GM12878 (cell line): ENCODE data around the gene HS6ST3. TPM values are rescaled to one million over a fixed set of nuclear protein-coding genes. Genes with fewer than 3 reads are reported as not detected.

Experiments
- ATAC-seq: fragments of 200-7000 bp; cut with Tn5 transposase; 3 replicates; pipeline ENCODE4 v1.9.1; 2020; ENCODE audit warnings: mild to moderate bottlenecking, moderate library complexity
- BruUV-seq: library from RNA; stranded (reverse); fragments of 400-500 nt; replicated peaks from 2 replicates; lab custom pipeline; 2021; lab: Mats Ljungman, UMichigan
- CTCF ChIA-PET: fragments of 300-600 bp; sonication (Branson Sonifier 250); formaldehyde crosslinking; extraction: SDS; loops from one replicate; lab custom pipeline; 2021; ENCODE audit warnings: inconsistent platforms; lab: Yijun Ruan, JAX
- POLR2A ChIA-PET: fragments of 350-600 bp; formaldehyde crosslinking; extraction: SDS; loops from one replicate; lab custom pipeline; 2021; ENCODE audit warnings: inconsistent platforms; lab: Charles Lee
- RAD21 ChIA-PET: fragments of 300-600 bp; sonication (Branson Sonifier 250); formaldehyde crosslinking; loops from one replicate; lab custom pipeline; 2023; ENCODE audit warnings: antibody characterized with exemption; ENCODE audit not compliant: unreplicated experiment; lab: Charles Lee
- SMC1A ChIA-PET: fragments of 300-600 bp; sonication (Branson Sonifier 250); formaldehyde crosslinking; loops from one replicate; lab custom pipeline; 2023; ENCODE audit not compliant: unreplicated experiment, uncharacterized antibody; lab: Charles Lee
- DNase-seq: peaks from one replicate; pipeline ENCODE4 v3.0.0-alpha.2; 2011; ENCODE audit warnings: low read depth, low spot score
- FAIRE-seq: peaks from 3 replicates; lab custom pipeline; 2011; peaks lifted over from hg19 to GRCh38; lab: Jason Lieb, UNC
- H2AFZ ChIP-seq: 2 replicates; pipeline ENCODE4 v1.6.0; 2011; ENCODE audit warnings: low read depth, low read length, control low read depth; ENCODE audit not compliant: control insufficient read depth
- H3K27ac ChIP-seq: 2 replicates; pipeline ENCODE4 v1.5.1; 2011; ENCODE audit warnings: control low read depth; ENCODE audit not compliant: control insufficient read depth, insufficient read depth
- H3K27me3 ChIP-seq, 2 experiments: replicated peaks in 1 of 2; 2 replicates each; pipeline versions ENCODE4 v1.6.0 to v1.6.1; 2011; ENCODE audit warnings: low read length in 1 of 2; ENCODE audit not compliant: control insufficient read depth in 2 of 2, insufficient read depth in 2 of 2
- H3K36me3 ChIP-seq, 2 experiments: 2 replicates each; pipeline ENCODE4 v1.5.1; 2011; ENCODE audit warnings: low read length in 1 of 2; ENCODE audit not compliant: control insufficient read depth in 2 of 2, insufficient read depth in 2 of 2
- H3K4me1 ChIP-seq: 2 replicates; pipeline ENCODE4 v1.6.1; 2011; ENCODE audit warnings: mild to moderate bottlenecking, low read length, moderate library complexity, mixed read lengths; ENCODE audit not compliant: control insufficient read depth, insufficient read depth
- H3K4me2 ChIP-seq: 2 replicates; pipeline ENCODE4 v1.6.0; 2011; ENCODE audit warnings: control low read depth; ENCODE audit not compliant: control insufficient read depth, insufficient read depth
- H3K4me3 ChIP-seq: fragments of 200-600 bp; sonication (generic); 2 replicates; pipeline ENCODE4 v1.5.1; 2016
- H3K79me2 ChIP-seq: 2 replicates; pipeline ENCODE4 v1.6.0; 2011; ENCODE audit warnings: low read length; ENCODE audit not compliant: control insufficient read depth, insufficient read depth
- H3K9ac ChIP-seq: 2 replicates; pipeline ENCODE4 v1.8.0; 2011; ENCODE audit warnings: low read length, control low read depth, mixed read lengths; ENCODE audit not compliant: control insufficient read depth, insufficient read depth
- H3K9me3 ChIP-seq: replicated peaks from 3 replicates; pipeline ENCODE4 v1.5.1; 2011; ENCODE audit warnings: mild to moderate bottlenecking, low read length; ENCODE audit not compliant: control insufficient read depth, insufficient read depth
- H4K20me1 ChIP-seq: 2 replicates; pipeline ENCODE4 v1.6.0; 2011; ENCODE audit not compliant: control insufficient read depth, insufficient read depth
- BCLAF1 ChIP-seq: fragments of 450-650 bp; IDR thresholded peaks from 2 replicates; pipeline ENCODE4 v1.6.1; 2017; ENCODE audit warnings: antibody characterized with exemption, mild to moderate bottlenecking, moderate library complexity
- BHLHE40 ChIP-seq, 2 experiments: fragments of 450-650 bp in 1 of 2; IDR thresholded peaks; 2 replicates each; pipeline ENCODE4 v1.6.1; 2011 to 2017; ENCODE audit warnings: low read depth in 2 of 2, borderline replicate concordance in 1 of 2, improper control_type of control experiment in 1 of 2, low read length in 1 of 2, mild to moderate bottlenecking in 1 of 2
- KAT2A ChIP-seq: conservative IDR thresholded peaks from 2 replicates; pipeline ENCODE4 v1.6.1; 2011; ENCODE audit warnings: low read depth, low read length; ENCODE audit not compliant: control insufficient read depth
- MEF2A ChIP-seq: IDR thresholded peaks from 2 replicates; pipeline ENCODE4 v1.6.1; 2011; ENCODE audit warnings: low read depth, mild to moderate bottlenecking, low read length, moderate library complexity; ENCODE audit not compliant: insufficient read depth
- NFYB ChIP-seq: IDR thresholded peaks from 2 replicates; pipeline ENCODE4 v1.6.1; 2011; ENCODE audit warnings: low read depth, mild to moderate bottlenecking, low read length, improper control_type of control experiment, moderate library complexity; ENCODE audit not compliant: insufficient read depth
- NKRF ChIP-seq: fragments of 450-650 bp; conservative IDR thresholded peaks from 2 replicates; pipeline ENCODE4 v1.6.1; 2017; ENCODE audit warnings: mild to moderate bottlenecking, moderate library complexity
- RFX5 ChIP-seq: IDR thresholded peaks from 2 replicates; pipeline ENCODE4 v1.6.1; 2011; ENCODE audit warnings: low read depth, low read length, improper control_type of control experiment
- SPI1 ChIP-seq: IDR thresholded peaks from 2 replicates; pipeline ENCODE4 v1.6.1; 2011; ENCODE audit warnings: low read depth, mild to moderate bottlenecking, low read length, moderate library complexity, borderline replicate concordance; ENCODE audit not compliant: insufficient read depth
- WGBS: methylation state at CpG from one replicate; pipeline ENCODE4 v1.1.6; 2016; ENCODE audit warnings: low lambda C conversion rate; ENCODE audit not compliant: insufficient replicate concordance, insufficient coverage; ENCODE audit errors: missing lambda C conversion rate; 5-methylcytosine and 5-hydroxymethylcytosine counted together
- in situ Hi-C: fragments of 300-500 bp; cut with MboI; formaldehyde crosslinking; loops from 9 replicates; pipeline ENCODE4 v1.14.3; 2018; ENCODE audit warnings: mixed read lengths
- intact Hi-C: fragments of 100-400 bp; cut with micrococcal nuclease; formaldehyde crosslinking; loops from one replicate; pipeline ENCODE4 v1.14.2; 2022; ENCODE audit not compliant: unreplicated experiment
- polyA plus RNA-seq, 11 experiments: library from polyadenylated mRNA; depleted of rRNA in 4 of 11; unstranded in 6 of 11; stranded (reverse) in 5 of 11; fragments of >200 nt; fragmentation: Nextera tagmentation in 4 of 11; fragmentation: Illumina TruSeq in 1 of 11; extraction: Ambion mirVana in 4 of 11; extraction: Trizol in 1 of 11; gene quantifications; 1 replicate in 1 of 11; 2 replicates in 10 of 11; pipeline versions ENCODE4 v1.2.1 to v1.2.3, GENCODE V29; 2011 to 2016; ENCODE audit warnings: inconsistent platforms in 2 of 11, missing spikeins in 2 of 11, low read depth in 1 of 11
- total RNA-seq, 4 experiments: library from RNA; depleted of rRNA in 3 of 4; stranded (reverse); fragments of >200 nt in 3 of 4; fragmentation: Illumina TruSeq in 1 of 4; extraction: Trizol in 1 of 4; gene quantifications; 2 replicates each; pipeline versions ENCODE4 v1.2.1 to v1.2.3, GENCODE V29; 2013 to 2021

The HS6ST3 gene
- total and polyA plus RNA-seq, 10 of the 15 experiments (the other 5 are each of a cell fraction or from before 2014, with no cell fraction given) = under 0.01 to 2.9 TPM; not detected in 8

- BruUV-seq = no TSS peak
- POLR2A ChIA-PET = no interaction called here
- Histone ChIP-seq H2AFZ (no peak overlapping the region), H3K4me3 (no peak overlapping the region), H3K27ac (no peak overlapping the region), H3K4me1 (no peaks in the 10 kb centered on the region), H3K4me2 (no peak overlapping the region), H4K20me1 (no peaks in the 10 kb centered on the region), H3K27me3 (no peaks in the 10 kb centered on the region), H3K79me2 (no peaks in the 10 kb centered on the region), H3K9ac (no peak overlapping the region), H3K9me3 (no peaks in the 10 kb centered on the region), H3K36me3 (no peaks in the 10 kb centered on the region)
- SMC1A ChIA-PET = no interaction called here
- no peak for DNase-seq
- CTCF ChIA-PET = no interaction called here
- in situ Hi-C loops (no loop called here), intact Hi-C loops (no loop called here)
- RAD21 ChIA-PET = no interaction called here
- no peak for TF ChIP-seq NKRF
- no peak for TF ChIP-seq BHLHE40 (IDR thresholded peaks at IDR 0.05; ENCODE audit: borderline replicate concordance in 1 of 2, low read depth in 2 of 2, low read length in 1 of 2)
- no peak for TF ChIP-seq RFX5
- no peak for TF ChIP-seq KAT2A
- no peak for TF ChIP-seq MEF2A
- no peak for TF ChIP-seq NFYB
- no peak for TF ChIP-seq BCLAF1
- TF ChIP-seq SPI1 = no peak
- no peak for FAIRE-seq
- WGBS = 17% methylated on average over 6 of the region's 6 CpGs
- no peak for ATAC-seq
Observed at GRCh38 chr13:96696389-96696900, 606.5 kb downstream of the HS6ST3 start.
